ENCODE measurements around the gene MIS18A. TPM values are rescaled to one million over a fixed set of nuclear protein-coding genes. Genes with fewer than 3 reads are reported as not detected.
A peak's percentile ranks its signal among the peaks of the same experiment; 100 is the strongest.
"Not testable (repeated sequence)": the region's sequence is repeated elsewhere in the genome, so short reads cannot be mapped to it uniquely, and the experiment has no call there.

MIS18A gene
- total RNA-seq (2014; rRNA removed; shearing (Covaris generic)): 9.0 and 9.4 TPM in 2 replicates

GRCh38 chr21:32278518-32279376 lies at the start of gene MIS18A:
TSS of gene MIS18A (minus strand) at chr21:32279049. CDS start at chr21:32279014, 35 bp downstream.
- DNase-seq (ENCODE audit: low spot score): peak; percentile 95

- no peak for DNase-seq (ENCODE audit: low spot score)
These were observed 49.7 kb upstream of the MIS18A start for GRCh38 chr21:32328595-32328994.

- DNase-seq (ENCODE audit: low spot score): no peak
These were observed 46.9 kb upstream of the MIS18A start for GRCh38 chr21:32325706-32326105.

- DNase-seq (ENCODE audit: low spot score): no peak
These were observed 43.8 kb upstream of the MIS18A start for GRCh38 chr21:32322676-32323075.

GRCh38 chr21:32322103-32322502 lies 43.3 kb upstream of the MIS18A start:
- no peak for DNase-seq (ENCODE audit: low spot score)

- DNase-seq (ENCODE audit: low spot score): no peak
These were observed 42.6 kb upstream of the MIS18A start for GRCh38 chr21:32321480-32321879.

GRCh38 chr21:32320726-32321125 lies 41.9 kb upstream of the MIS18A start:
- DNase-seq (ENCODE audit: low spot score): no peak

- no peak for DNase-seq (ENCODE audit: low spot score)
These were observed 41.2 kb upstream of the MIS18A start for GRCh38 chr21:32320059-32320458.

GRCh38 chr21:32319012-32319411 lies 40.2 kb upstream of the MIS18A start:
- DNase-seq (ENCODE audit: low spot score): no peak

GRCh38 chr21:32317726-32318125 lies 38.9 kb upstream of the MIS18A start:
- DNase-seq (ENCODE audit: low spot score): no peak

GRCh38 chr21:32316361-32317215 lies 37.7 kb upstream of the MIS18A start:
- DNase-seq (ENCODE audit: low spot score): no peak

GRCh38 chr21:32315511-32316281 lies 36.8 kb upstream of the MIS18A start:
- no peak for DNase-seq (ENCODE audit: low spot score)

- no peak for DNase-seq (ENCODE audit: low spot score)
These were observed 36.0 kb upstream of the MIS18A start for GRCh38 chr21:32314806-32315205.

GRCh38 chr21:32312976-32313375 lies 34.1 kb upstream of the MIS18A start:
- no peak for DNase-seq (ENCODE audit: low spot score)

- DNase-seq (ENCODE audit: low spot score): no peak
These were observed 33.5 kb upstream of the MIS18A start for GRCh38 chr21:32312326-32312725.

GRCh38 chr21:32311621-32312020 lies 32.8 kb upstream of the MIS18A start:
- DNase-seq (ENCODE audit: low spot score): no peak

GRCh38 chr21:32310976-32311375 lies 32.1 kb upstream of the MIS18A start:
- not testable (repeated sequence) for DNase-seq (ENCODE audit: low spot score)

GRCh38 chr21:32309906-32310460 lies 31.1 kb upstream of the MIS18A start:
- no peak for DNase-seq (ENCODE audit: low spot score)

GRCh38 chr21:32308696-32309095 lies 29.8 kb upstream of the MIS18A start:
- DNase-seq (ENCODE audit: low spot score): no peak

- DNase-seq (ENCODE audit: low spot score): no peak
These were observed 28.9 kb upstream of the MIS18A start for GRCh38 chr21:32307706-32308105.

- DNase-seq (ENCODE audit: low spot score): no peak
These were observed 27.4 kb upstream of the MIS18A start for GRCh38 chr21:32306021-32306780.
